Activated CD4-positive, CD25-positive, alpha-beta regulatory T cell treated with anti-CD3 and anti-CD28 coated beads, Interleukin-2, amount 50 U/mL, for 16 hours (primary cell): Measurements from ENCODE around the gene IRAK1.
"Not testable (repeated sequence)": the region's sequence is repeated elsewhere in the genome, so short reads cannot be mapped to it uniquely, and the experiment has no call there.

Experiments
- DNase-seq: peaks from one replicate; pipeline ENCODE4 v3.0.0-alpha.2; 2020; ENCODE audit warnings: low read depth, low spot score

IRAK1 gene

GRCh38 chrX:153995504-153995903, 24.2 kb downstream of the IRAK1 start:
- DNase-seq = no peak

GRCh38 chrX:153994398-153994797, 25.3 kb downstream of the IRAK1 start:
- not testable (repeated sequence) for DNase-seq

GRCh38 chrX:153993978-153994377, 25.7 kb downstream of the IRAK1 start:
- no peak for DNase-seq

GRCh38 chrX:153993079-153993478, 26.6 kb downstream of the IRAK1 start:
- no peak for DNase-seq

- DNase-seq = no peak
Observed at GRCh38 chrX:153992180-153992579, 27.5 kb downstream of the IRAK1 start.

GRCh38 chrX:153991013-153991580, 28.6 kb downstream of the IRAK1 start:
- DNase-seq = no peak

- no peak for DNase-seq
Observed at GRCh38 chrX:153989973-153990655, 29.6 kb downstream of the IRAK1 start.

GRCh38 chrX:153988493-153988892, 31.2 kb downstream of the IRAK1 start:
- no peak for DNase-seq

GRCh38 chrX:153984351-153985178, 35.1 kb downstream of the IRAK1 start:
- no peak for DNase-seq

- DNase-seq = no peak
Observed at GRCh38 chrX:153983321-153983801, 36.3 kb downstream of the IRAK1 start.

- no peak for DNase-seq
Observed at GRCh38 chrX:153981771-153982533, 37.8 kb downstream of the IRAK1 start.

- no peak for DNase-seq
Observed at GRCh38 chrX:153981231-153981630, 38.5 kb downstream of the IRAK1 start.

- not testable (repeated sequence) for DNase-seq
Observed at GRCh38 chrX:153980394-153980793, 39.3 kb downstream of the IRAK1 start.

- no peak for DNase-seq
Observed at GRCh38 chrX:153974726-153975286, 44.9 kb downstream of the IRAK1 start.

- DNase-seq = no peak
Observed at GRCh38 chrX:153974003-153974725, 45.5 kb downstream of the IRAK1 start.

GRCh38 chrX:153973127-153974002, 46.3 kb downstream of the IRAK1 start:
- DNase-seq = no peak

GRCh38 chrX:153972368-153973126, 47.2 kb downstream of the IRAK1 start, which contains the start of gene TMEM187:
TSS of gene TMEM187 (plus strand) at chrX:153972754. CDS start at chrX:153982063, 9,309 bp downstream.
- peak; percentile 72 for DNase-seq

- peak; percentile 79 for DNase-seq
Observed at GRCh38 chrX:153971450-153972367, 48.0 kb downstream of the IRAK1 start, which contains the start of gene HCFC1. TSS of gene HCFC1 (minus strand) at chrX:153971818. CDS start at chrX:153970840, 978 bp downstream.
